ENCODE results near the gene ADIPOR2. TPM values are rescaled to one million over a fixed set of nuclear protein-coding genes. Genes with fewer than 3 reads are reported as not detected.
A peak's percentile ranks its signal among the peaks of the same experiment; 100 is the strongest.

Gene ADIPOR2
- polyA plus RNA-seq, 10 donors, result 23.3 to 29.8 (median 25.5) TPM

GRCh38 chr12:1829306-1829900 is 138.5 kb downstream of the ADIPOR2 start:
- no peak for DNase-seq

GRCh38 chr12:1830401-1830845 is 139.6 kb downstream of the ADIPOR2 start:
- no peak for DNase-seq

DNA sequence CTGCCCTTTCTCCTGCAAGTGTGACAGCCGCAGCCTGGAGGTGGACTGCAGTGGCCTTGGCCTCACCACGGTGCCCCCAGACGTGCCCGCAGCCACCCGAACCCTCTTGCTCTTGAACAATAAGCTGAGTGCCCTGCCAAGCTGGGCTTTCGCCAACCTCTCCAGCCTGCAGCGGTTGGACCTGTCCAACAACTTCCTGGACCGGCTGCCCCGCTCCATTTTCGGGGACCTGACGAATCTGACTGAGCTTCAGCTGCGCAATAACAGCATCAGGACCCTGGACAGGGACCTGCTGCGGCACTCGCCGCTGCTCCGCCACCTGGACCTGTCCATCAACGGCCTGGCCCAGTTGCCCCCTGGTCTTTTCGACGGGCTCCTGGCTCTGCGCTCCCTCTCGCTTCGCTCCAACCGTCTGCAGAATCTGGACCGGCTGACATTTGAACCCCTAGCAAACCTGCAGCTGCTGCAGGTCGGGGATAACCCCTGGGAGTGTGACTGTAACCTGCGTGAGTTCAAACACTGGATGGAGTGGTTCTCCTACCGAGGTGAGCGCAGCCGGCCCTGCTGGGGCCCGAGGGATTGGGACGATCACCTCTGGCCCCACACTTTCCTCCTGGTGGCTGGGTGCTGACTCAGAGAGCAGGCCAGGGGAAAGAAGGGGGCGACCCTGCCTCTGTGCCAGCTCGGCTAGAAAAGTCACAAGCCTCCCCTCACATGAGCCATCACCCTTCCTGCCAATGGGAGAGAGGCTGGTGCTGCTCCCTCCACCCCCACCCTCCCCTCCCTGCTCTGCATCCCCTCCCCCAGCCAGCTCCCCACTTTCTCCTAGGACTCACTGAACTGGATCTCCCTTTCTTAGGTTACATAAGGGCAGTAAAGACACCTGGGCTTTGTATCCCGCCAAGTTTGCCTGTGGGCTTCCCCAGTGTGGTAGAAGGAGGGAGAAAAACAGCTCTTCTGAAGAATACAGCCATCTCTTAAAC is 140.4 kb downstream of the ADIPOR2 start:
- DNase-seq, result peak; percentile 64 to 90 (median 85)

GRCh38 chr12:1832801-1833595 is 142.1 kb downstream of the ADIPOR2 start:
- no peak for DNase-seq

DNA sequence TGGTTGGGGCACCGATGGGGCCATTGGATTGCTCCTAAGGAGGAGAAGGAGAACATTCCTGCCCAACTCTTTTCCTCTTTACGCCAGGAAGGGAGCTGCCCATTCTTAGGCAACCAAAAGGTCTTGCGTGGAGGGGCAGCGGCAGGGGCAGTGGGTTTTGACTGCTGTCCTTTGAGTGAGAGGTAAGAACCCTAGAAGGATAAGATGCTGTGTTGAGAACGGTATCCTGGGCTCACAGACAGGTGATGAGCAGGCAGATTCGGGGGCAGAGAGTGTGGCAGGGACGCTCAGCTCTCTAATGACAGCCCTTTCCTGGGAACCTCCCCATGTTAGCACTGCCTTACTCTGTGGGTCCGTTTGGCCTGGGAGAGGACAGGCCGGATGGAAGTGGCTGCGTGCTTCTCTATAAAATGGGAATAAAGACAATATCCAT is 142.7 kb downstream of the ADIPOR2 start:
- DNase-seq, result no peak

GRCh38 chr12:1834186-1834925 is 143.5 kb downstream of the ADIPOR2 start:
- no peak for DNase-seq

GRCh38 chr12:1835211-1836131 is 144.6 kb downstream of the ADIPOR2 start:
- no peak for DNase-seq

GRCh38 chr12:1836241-1836803 is 145.5 kb downstream of the ADIPOR2 start:
- DNase-seq, result no peak

GRCh38 chr12:1836854-1837421 is 146.1 kb downstream of the ADIPOR2 start:
- no peak for DNase-seq

DNA sequence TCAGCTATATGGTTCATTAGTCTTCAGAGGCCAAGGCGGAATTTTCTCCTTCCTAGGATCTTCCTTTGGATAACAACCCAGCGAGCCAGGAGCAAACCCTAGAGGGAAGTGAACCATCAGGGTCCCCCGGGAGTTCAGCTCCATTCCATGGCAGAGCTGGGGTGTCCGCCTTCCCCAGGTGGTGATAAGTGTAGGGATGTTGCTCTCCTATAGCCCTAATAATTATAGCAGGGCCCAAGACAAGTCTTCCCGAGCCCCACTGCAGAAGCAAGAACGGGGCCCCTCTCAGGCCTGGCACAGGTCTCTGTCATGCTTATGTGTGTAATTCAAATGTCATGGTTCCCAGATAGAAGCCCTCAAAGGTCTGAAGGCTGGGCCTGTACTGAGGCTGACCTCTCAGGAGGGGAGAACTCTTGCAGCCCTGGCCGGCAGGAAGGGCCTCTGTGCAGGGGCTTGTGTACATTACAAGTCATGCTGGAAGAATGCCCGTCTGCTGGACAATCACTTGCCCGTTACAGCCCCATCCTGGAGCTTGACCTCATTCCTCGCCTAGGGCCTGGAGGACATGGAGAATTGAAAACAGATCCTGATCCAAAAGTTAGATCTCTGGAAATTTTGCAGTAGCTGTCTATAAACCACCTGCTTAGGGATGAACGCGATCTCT is 146.8 kb downstream of the ADIPOR2 start:
- DNase-seq, result no peak

Other genes with a start within 250 kb of the ADIPOR2 start
- 1 to 10 TPM; 3.3 to 6.4 (median 4.8) TPM for gene FBXL14, start 96.5 kb upstream of the ADIPOR2 start, polyA plus RNA-seq (ENCODE audit: insufficient read length in 10 of 10)
- gene WNT5B, start 61.8 kb upstream of the ADIPOR2 start, polyA plus RNA-seq (ENCODE audit: insufficient read length in 10 of 10), result 10 to 100 TPM; 15.8 to 33.3 (median 30.3) TPM
- under 1 TPM in 9 of 10 donors, not detected in 1; 0.08 to 0.63 (median 0.27) TPM for gene LRTM2, start 129.5 kb downstream of the ADIPOR2 start, polyA plus RNA-seq (ENCODE audit: insufficient read length in 10 of 10)
- gene CACNA2D4, start 227.6 kb downstream of the ADIPOR2 start, polyA plus RNA-seq (ENCODE audit: insufficient read length in 10 of 10), result 1 to 10 TPM; 1.3 to 4.4 (median 2.2) TPM